HG02852 (cell line): ENCODE results near the gene WFIKKN1.
"Not testable (repeated sequence)": the region's sequence is repeated elsewhere in the genome, so short reads cannot be mapped to it uniquely, and the experiment has no call there.

Experiments
- ATAC-seq: cut with Tn5 transposase; IDR thresholded peaks from one replicate; pipeline ENCODE4 v1.9.1; 2021; ENCODE audit warnings: mild to moderate bottlenecking, moderate library complexity; ENCODE audit not compliant: unreplicated experiment

Gene WFIKKN1

GRCh38 chr16:595094-595528 lies 35.7 kb upstream of the WFIKKN1 start:
- ATAC-seq: no peak

DNA sequence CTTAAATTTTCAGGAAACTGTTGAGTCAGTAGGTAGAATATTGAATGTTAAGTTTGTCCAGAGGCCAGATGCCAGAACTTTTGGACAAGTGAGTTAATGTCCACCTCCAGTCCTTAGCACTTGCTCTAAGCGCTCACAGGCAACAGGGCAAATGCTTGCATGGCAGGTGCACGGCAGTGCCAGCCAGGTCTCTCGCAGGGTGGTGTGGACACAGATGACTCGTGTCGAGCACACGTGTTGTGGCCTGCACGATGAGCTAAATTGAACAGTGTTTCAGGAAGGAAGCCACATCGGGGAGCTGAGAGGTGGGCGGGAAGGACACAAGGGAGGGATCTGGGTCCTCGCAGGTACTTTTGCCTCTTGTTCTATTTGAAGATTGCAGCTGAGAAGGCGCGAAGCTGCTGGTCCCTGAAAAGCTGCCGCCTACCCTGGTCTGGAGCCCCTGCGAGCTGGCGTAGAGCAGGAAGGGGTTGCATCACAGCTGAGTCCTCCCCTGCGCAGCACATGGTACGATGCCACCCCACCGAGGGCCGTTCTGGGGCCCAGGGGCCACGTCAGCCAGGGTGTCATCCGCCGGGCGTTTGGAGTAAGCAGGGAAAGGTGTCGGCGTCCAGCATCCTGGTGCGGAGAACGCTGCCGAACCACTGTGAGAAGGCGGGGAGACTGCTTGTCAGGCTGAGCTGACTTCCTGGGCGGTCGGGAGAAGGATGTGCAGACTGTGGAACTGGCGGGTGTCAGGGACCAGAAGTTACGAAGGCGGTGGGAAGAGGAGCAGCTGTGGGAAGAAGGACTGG lies 34.6 kb upstream of the WFIKKN1 start:
- no peak for ATAC-seq

DNA sequence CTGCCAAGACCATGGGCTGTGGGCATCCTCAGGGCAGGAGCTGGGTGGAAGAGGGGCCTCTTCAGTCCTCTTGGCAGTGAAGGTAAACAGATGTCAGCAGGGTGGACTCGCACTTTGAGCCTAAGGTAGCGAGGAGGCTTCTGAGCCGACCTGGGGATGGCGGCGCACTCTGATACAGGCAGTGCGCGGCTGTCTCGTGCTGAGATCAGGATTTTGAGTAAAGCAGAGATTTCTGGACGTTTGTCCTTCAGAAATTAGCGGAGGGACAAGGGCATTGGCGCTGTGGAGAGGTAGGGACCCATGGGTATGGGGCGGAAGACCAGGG lies 34.1 kb upstream of the WFIKKN1 start:
- ATAC-seq: no peak

GRCh38 chr16:597655-598054 lies 33.1 kb upstream of the WFIKKN1 start:
- not testable (repeated sequence) for ATAC-seq

GRCh38 chr16:598823-599739 lies 31.7 kb upstream of the WFIKKN1 start:
- no peak for ATAC-seq

- no peak for ATAC-seq
Observed at GRCh38 chr16:600781-601180, 30.0 kb upstream of the WFIKKN1 start.

GRCh38 chr16:603933-604332 lies 26.9 kb upstream of the WFIKKN1 start:
- no peak for ATAC-seq

GRCh38 chr16:606656-607307 lies 24.0 kb upstream of the WFIKKN1 start:
- no peak for ATAC-seq

DNA sequence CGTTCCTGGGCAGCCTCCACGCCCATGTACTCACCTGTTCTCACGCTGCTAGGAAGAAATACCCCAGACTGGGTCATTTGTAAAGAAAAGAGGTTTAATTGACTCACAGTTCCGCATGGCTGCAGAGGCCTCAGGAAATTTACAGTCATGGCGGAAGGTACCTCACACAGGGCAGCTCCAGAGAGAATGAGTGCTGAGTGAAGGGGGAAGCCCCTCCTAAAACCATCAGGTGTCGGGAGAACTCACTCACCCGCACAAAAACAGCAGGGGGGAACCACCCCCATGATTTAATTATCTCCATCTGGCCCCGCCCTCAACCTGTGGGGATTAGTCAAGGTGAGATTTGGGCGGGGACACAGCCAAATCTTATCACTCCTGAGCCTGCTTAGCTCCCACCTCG lies 22.8 kb upstream of the WFIKKN1 start:
- ATAC-seq: no peak

DNA sequence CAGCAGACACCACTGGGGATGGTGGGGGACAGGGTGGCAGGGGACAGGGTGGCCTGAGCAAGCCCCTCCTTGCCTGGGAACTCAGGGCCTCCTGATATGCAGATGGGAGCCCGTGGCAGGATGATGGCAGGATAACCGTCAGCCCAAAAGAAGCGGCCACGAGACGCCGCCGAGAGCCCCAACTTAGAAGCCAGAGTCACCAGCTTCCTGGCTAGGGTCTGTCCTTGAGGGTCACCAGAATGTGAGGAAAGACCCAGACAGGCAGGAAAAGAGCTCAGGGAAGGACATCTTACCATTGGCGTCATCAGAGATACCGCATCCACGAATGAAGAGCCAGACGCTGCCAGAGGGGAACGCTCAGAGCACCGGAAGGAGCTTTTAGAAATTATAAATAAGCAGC lies 21.5 kb upstream of the WFIKKN1 start:
- no peak for ATAC-seq

DNA sequence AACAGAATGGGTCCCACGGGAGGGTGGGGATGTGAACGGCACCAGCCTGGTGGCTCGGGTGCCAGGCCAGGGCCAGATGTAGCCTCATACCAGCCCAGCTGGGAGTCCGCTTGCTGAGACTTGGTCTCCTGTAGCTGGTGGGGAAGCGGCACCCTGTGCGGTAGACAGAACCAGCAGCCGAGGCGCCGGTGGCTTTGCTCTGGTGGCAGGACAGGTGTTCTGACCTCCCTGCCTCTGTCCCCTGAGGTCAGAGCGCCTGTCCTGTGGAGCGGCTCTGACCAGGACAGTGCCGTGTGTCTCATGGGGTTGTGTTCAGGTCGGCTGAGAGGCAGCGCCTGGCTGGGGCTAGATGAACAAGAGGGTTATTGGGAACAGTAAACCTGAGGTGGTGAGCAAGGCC lies 20.8 kb upstream of the WFIKKN1 start:
- no peak for ATAC-seq

- no peak for ATAC-seq
Observed at GRCh38 chr16:610513-611381, 20.0 kb upstream of the WFIKKN1 start.

DNA sequence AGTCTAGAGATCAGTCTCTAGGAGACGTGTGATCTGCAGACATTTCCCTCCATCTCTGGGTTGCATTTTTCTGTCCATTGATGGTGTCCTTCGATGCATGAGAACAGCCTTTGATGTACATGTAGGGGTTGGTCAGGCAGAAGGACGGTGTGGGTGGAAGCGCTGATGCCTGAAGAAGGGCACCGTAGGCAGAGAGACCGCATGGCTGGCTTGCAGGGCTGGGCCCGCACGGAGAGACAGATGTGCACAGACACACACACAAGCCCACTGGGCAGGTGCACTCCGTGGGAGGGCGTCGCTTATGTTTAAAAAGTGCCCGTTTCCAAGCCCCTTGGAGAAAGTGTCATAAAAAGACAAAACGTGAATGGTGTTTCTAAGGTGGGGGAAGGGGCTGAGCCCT lies 15.7 kb upstream of the WFIKKN1 start:
- ATAC-seq: no peak

- no peak for ATAC-seq
Observed at GRCh38 chr16:616733-617586, 13.8 kb upstream of the WFIKKN1 start.

GRCh38 chr16:617855-618254 lies 12.9 kb upstream of the WFIKKN1 start:
- no peak for ATAC-seq

GRCh38 chr16:619476-620100 lies 11.2 kb upstream of the WFIKKN1 start:
- no peak for ATAC-seq

GRCh38 chr16:620700-621525 lies 9.9 kb upstream of the WFIKKN1 start:
- no peak for ATAC-seq

- ATAC-seq: no peak
Observed at GRCh38 chr16:621526-622105, 9.2 kb upstream of the WFIKKN1 start.
